Nephron (organoid): ENCODE measurements around the gene INS.
A peak's percentile ranks its signal among the peaks of the same experiment; 100 is the strongest.

Experiments used
- H3K27ac Mint-ChIP-seq, 3 experiments: 2 replicates each; pipeline ENCODE4 v1.8.0; 2020; ENCODE audit warnings: mixed read lengths in 3 of 3, mild to moderate bottlenecking in 2 of 3, moderate library complexity in 1 of 3
- H3K27me3 Mint-ChIP-seq: 2 replicates; pipeline ENCODE4 v1.8.0; 2021; ENCODE audit warnings: low read depth, mild to moderate bottlenecking, moderate library complexity, mixed read lengths
- H3K36me3 Mint-ChIP-seq: 2 replicates; pipeline ENCODE4 v1.8.0; 2020; ENCODE audit warnings: low read depth, mixed read lengths
- H3K4me1 Mint-ChIP-seq: 2 replicates; pipeline ENCODE4 v1.8.0; 2020; ENCODE audit warnings: mixed read lengths
- H3K4me3 Mint-ChIP-seq, 3 experiments: 2 replicates each; pipeline ENCODE4 v1.8.0; 2020; ENCODE audit warnings: mild to moderate bottlenecking in 3 of 3, mixed read lengths in 3 of 3, moderate library complexity in 2 of 3
- H3K9me3 Mint-ChIP-seq: 2 replicates; pipeline ENCODE4 v1.8.0; 2020; ENCODE audit warnings: mixed read lengths
- CTCF ChIP-seq, 3 experiments: fragments of 200-600 bp; sonication (generic); IDR thresholded peaks; one replicate each; pipeline ENCODE4 v1.5.0; 2021; ENCODE audit warnings: antibody characterized with exemption in 3 of 3; ENCODE audit not compliant: unreplicated experiment in 3 of 3

The INS gene

GRCh38 chr11:2114430-2115241 lies 46.4 kb downstream of the INS start:
- peaks cover 15% of the 10 kb centered on the region for H3K36me3 Mint-ChIP-seq
- TF ChIP-seq CTCF (IDR thresholded peaks at IDR 0.05; ENCODE audit: unreplicated experiment in 3 of 3): no peak
- H3K4me1 Mint-ChIP-seq: no peaks in the 10 kb centered on the region
- H3K27ac Mint-ChIP-seq: no peak overlapping the region
- peaks cover 31% of the 10 kb centered on the region for H3K9me3 Mint-ChIP-seq
- H3K4me3 Mint-ChIP-seq: no peak overlapping the region
- peaks cover 14% of the 10 kb centered on the region for H3K27me3 Mint-ChIP-seq

- Mint-ChIP-seq H3K4me1 (no peaks in the 10 kb centered on the region), H3K27me3 (peaks cover 14% of the 10 kb centered on the region), H3K4me3 (no peak overlapping the region), H3K9me3 (peaks cover 28% of the 10 kb centered on the region), H3K36me3 (peaks cover 15% of the 10 kb centered on the region), H3K27ac (no peak overlapping the region)
- TF ChIP-seq CTCF (IDR thresholded peaks at IDR 0.05; ENCODE audit: unreplicated experiment in 3 of 3): no peak
Measured at GRCh38 chr11:2113776-2114175, 47.2 kb downstream of the INS start.

DNA sequence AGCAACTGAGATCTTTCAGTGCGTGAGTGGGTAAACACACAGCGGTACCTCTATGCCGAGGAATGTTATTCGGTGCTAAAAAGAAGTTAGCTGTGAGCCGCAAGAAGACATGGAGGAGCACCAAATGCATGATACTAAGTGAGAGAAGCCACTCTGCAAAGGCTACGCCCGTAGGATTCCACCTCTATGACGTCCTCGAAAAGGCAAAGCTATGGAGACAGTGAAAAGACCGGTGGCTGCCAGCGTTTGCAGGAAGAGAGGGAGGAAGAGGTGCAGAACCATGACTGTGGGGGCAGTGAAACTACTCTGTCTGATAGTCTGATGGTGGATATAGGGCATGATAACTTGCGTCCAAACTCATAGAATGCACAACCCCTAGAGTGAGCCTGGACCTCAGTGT lies 50.5 kb downstream of the INS start:
- Mint-ChIP-seq H3K4me3 (no peak overlapping the region), H3K27me3 (peaks cover 6% of the 10 kb centered on the region), H3K27ac (peak overlapping the region in 1 of 3 experiments; percentile 41), H3K9me3 (peaks cover 8% of the 10 kb centered on the region), H3K4me1 (no peaks in the 10 kb centered on the region), H3K36me3 (peaks cover 4% of the 10 kb centered on the region)
- no peak for TF ChIP-seq CTCF (IDR thresholded peaks at IDR 0.05; ENCODE audit: unreplicated experiment in 3 of 3)
